Ectodermal cell (in vitro differentiated cells): Measurements from ENCODE around the gene LHX1.

Experiments used
- H3K27ac ChIP-seq: 2 replicates; pipeline ENCODE4 v1.7.0; 2013; ENCODE audit warnings: mild to moderate bottlenecking, low read depth, low read length; ENCODE audit not compliant: insufficient read depth, poor library complexity, severe bottlenecking
- H3K27me3 ChIP-seq: 2 replicates; pipeline ENCODE4 v1.7.0; 2013; ENCODE audit warnings: mild to moderate bottlenecking, low read length; ENCODE audit not compliant: insufficient read depth, control insufficient read depth, poor library complexity, severe bottlenecking
- H3K36me3 ChIP-seq: one replicate; pipeline ENCODE4 v1.7.0; 2013; ENCODE audit warnings: low read length; ENCODE audit not compliant: control insufficient read depth, insufficient read depth
- H3K4me1 ChIP-seq: one replicate; pipeline ENCODE4 v1.7.0; 2013; ENCODE audit warnings: low read length; ENCODE audit not compliant: control insufficient read depth, insufficient read depth
- H3K4me3 ChIP-seq: 2 replicates; pipeline ENCODE4 v1.7.0; 2013; ENCODE audit warnings: low read depth, low read length, control low read depth; ENCODE audit not compliant: insufficient read depth
- H3K9me3 ChIP-seq: 2 replicates; pipeline ENCODE4 v1.7.0; 2013; ENCODE audit warnings: mild to moderate bottlenecking, low read length, moderate library complexity; ENCODE audit not compliant: control insufficient read depth
- WGBS, 2 experiments: methylation state at CpG; one replicate each; pipeline ENCODE4 v1.1.7; 2013; ENCODE audit warnings: missing lambda C conversion rate in 2 of 2; 5-methylcytosine and 5-hydroxymethylcytosine counted together

LHX1 gene

GRCh38 chr17:36972905-36973304 lies 35.6 kb downstream of the LHX1 start:
- Histone ChIP-seq H3K36me3 (peaks cover 10% of the 10 kb centered on the region), H3K9me3 (no peaks in the 10 kb centered on the region), H3K27ac (no peak overlapping the region), H3K27me3 (no peaks in the 10 kb centered on the region), H3K4me1 (no peaks in the 10 kb centered on the region), H3K4me3 (no peak overlapping the region)
- 85 to 88% methylated on average over 1 of the region's 1 CpG for WGBS, 2 experiments

GRCh38 chr17:36975922-36976515 lies 38.7 kb downstream of the LHX1 start:
- no peak overlapping the region for H3K27ac ChIP-seq

GRCh38 chr17:36977066-36977465 lies 39.8 kb downstream of the LHX1 start:
- Histone ChIP-seq H3K36me3 (no peaks in the 10 kb centered on the region), H3K27ac (no peak overlapping the region), H3K9me3 (no peaks in the 10 kb centered on the region), H3K4me3 (no peak overlapping the region), H3K27me3 (no peaks in the 10 kb centered on the region), H3K4me1 (no peaks in the 10 kb centered on the region)
- WGBS, 2 experiments, result 86 to 97% methylated on average over 2 of the region's 2 CpGs

More at GRCh38 chr17:36975922-36976515, 38.7 kb downstream of the LHX1 start:
- Histone ChIP-seq H3K4me1 (no peaks in the 10 kb centered on the region), H3K36me3 (no peaks in the 10 kb centered on the region), H3K9me3 (no peaks in the 10 kb centered on the region), H3K4me3 (no peak overlapping the region), H3K27me3 (no peaks in the 10 kb centered on the region)
- WGBS, 2 experiments, result 83 to 95% methylated on average over 1 of the region's 1 CpG

- Histone ChIP-seq H3K27me3 (no peaks in the 10 kb centered on the region), H3K4me3 (no peak overlapping the region), H3K4me1 (no peaks in the 10 kb centered on the region), H3K36me3 (no peaks in the 10 kb centered on the region), H3K27ac (no peak overlapping the region), H3K9me3 (no peaks in the 10 kb centered on the region)
- WGBS, 2 experiments, result 90 to 98% methylated on average over 1 to 2 of the region's 2 CpGs
Observed at GRCh38 chr17:36977568-36977967, 40.3 kb downstream of the LHX1 start.

- Histone ChIP-seq H3K9me3 (no peaks in the 10 kb centered on the region), H3K27ac (no peak overlapping the region), H3K27me3 (no peaks in the 10 kb centered on the region), H3K4me1 (no peaks in the 10 kb centered on the region), H3K36me3 (no peaks in the 10 kb centered on the region), H3K4me3 (no peak overlapping the region)
- WGBS, 2 experiments, result 92 to 93% methylated on average over 11 of the region's 11 CpGs
Observed at GRCh38 chr17:36978810-36979564, 41.7 kb downstream of the LHX1 start.

GRCh38 chr17:36979565-36979941 lies 42.3 kb downstream of the LHX1 start:
- Histone ChIP-seq H3K27me3 (no peaks in the 10 kb centered on the region), H3K9me3 (no peaks in the 10 kb centered on the region), H3K4me3 (no peak overlapping the region), H3K4me1 (no peaks in the 10 kb centered on the region), H3K27ac (no peak overlapping the region), H3K36me3 (no peaks in the 10 kb centered on the region)
- 90 to 91% methylated on average over 2 to 3 of the region's 4 CpGs for WGBS, 2 experiments

GRCh38 chr17:36980280-36980761 lies 43.0 kb downstream of the LHX1 start:
- H3K4me3 ChIP-seq, result no peak overlapping the region
- H3K9me3 ChIP-seq, result no peaks in the 10 kb centered on the region
- WGBS, 2 experiments, result 64% methylated on average over 2 of the region's 2 CpGs
- no peaks in the 10 kb centered on the region for H3K27me3 ChIP-seq
- no peaks in the 10 kb centered on the region for H3K4me1 ChIP-seq
- H3K27ac ChIP-seq, result no peak overlapping the region
- no peaks in the 10 kb centered on the region for H3K36me3 ChIP-seq

- Histone ChIP-seq H3K9me3 (no peaks in the 10 kb centered on the region), H3K4me1 (no peaks in the 10 kb centered on the region), H3K27me3 (no peaks in the 10 kb centered on the region), H3K4me3 (no peak overlapping the region), H3K36me3 (peaks cover 5% of the 10 kb centered on the region), H3K27ac (no peak overlapping the region)
Observed at GRCh38 chr17:36983618-36984017, 46.3 kb downstream of the LHX1 start.

- H3K27me3 ChIP-seq, result no peaks in the 10 kb centered on the region
- no peaks in the 10 kb centered on the region for H3K9me3 ChIP-seq
- H3K27ac ChIP-seq, result no peak overlapping the region
- no peaks in the 10 kb centered on the region for H3K4me1 ChIP-seq
- H3K4me3 ChIP-seq, result no peak overlapping the region
- H3K36me3 ChIP-seq, result peaks cover 11% of the 10 kb centered on the region
- 92 to 97% methylated on average over 6 of the region's 6 CpGs for WGBS, 2 experiments
Observed at GRCh38 chr17:36989173-36989572, 51.9 kb downstream of the LHX1 start.

- Histone ChIP-seq H3K27ac (no peak overlapping the region), H3K4me1 (no peaks in the 10 kb centered on the region), H3K9me3 (peaks cover 2% of the 10 kb centered on the region), H3K4me3 (no peak overlapping the region), H3K36me3 (peaks cover 33% of the 10 kb centered on the region), H3K27me3 (no peaks in the 10 kb centered on the region)
- 94 to 99% methylated on average over 1 to 2 of the region's 2 CpGs for WGBS, 2 experiments
Observed at GRCh38 chr17:36992701-36993100, 55.4 kb downstream of the LHX1 start.
